GM18526 (cell line): ENCODE results near the gene ZBTB7C.

Experiments
- POLR2A ChIP-seq: IDR thresholded peaks from 3 replicates; pipeline ENCODE4 v1.6.1; 2011; ENCODE audit not compliant: insufficient read length; ENCODE audit errors: extremely low read depth

ZBTB7C gene

GRCh38 chr18:48163738-48164115, 245.5 kb downstream of the ZBTB7C start:
- no peak for TF ChIP-seq POLR2A

GRCh38 chr18:48162956-48163737, 246.0 kb downstream of the ZBTB7C start:
- TF ChIP-seq POLR2A: no peak

GRCh38 chr18:48161911-48162698, 247.1 kb downstream of the ZBTB7C start:
- no peak for TF ChIP-seq POLR2A

- no peak for TF ChIP-seq POLR2A
Measured at GRCh38 chr18:48161191-48161910, 247.8 kb downstream of the ZBTB7C start.

- no peak for TF ChIP-seq POLR2A
Measured at GRCh38 chr18:48160622-48161021, 248.6 kb downstream of the ZBTB7C start.

GRCh38 chr18:48159816-48160215, 249.4 kb downstream of the ZBTB7C start:
- TF ChIP-seq POLR2A: no peak

- TF ChIP-seq POLR2A: no peak
Measured at GRCh38 chr18:48158721-48159120, 250.5 kb downstream of the ZBTB7C start.

GRCh38 chr18:48157956-48158355, 251.2 kb downstream of the ZBTB7C start:
- no peak for TF ChIP-seq POLR2A

- TF ChIP-seq POLR2A: no peak
Measured at GRCh38 chr18:48155856-48156255, 253.3 kb downstream of the ZBTB7C start.

GRCh38 chr18:48154828-48155227, 254.4 kb downstream of the ZBTB7C start:
- no peak for TF ChIP-seq POLR2A

- no peak for TF ChIP-seq POLR2A
Measured at GRCh38 chr18:48153613-48154481, 255.3 kb downstream of the ZBTB7C start.

- no peak for TF ChIP-seq POLR2A
Measured at GRCh38 chr18:48152549-48152948, 256.6 kb downstream of the ZBTB7C start.

- no peak for TF ChIP-seq POLR2A
Measured at GRCh38 chr18:48151421-48152065, 257.6 kb downstream of the ZBTB7C start.

- no peak for TF ChIP-seq POLR2A
Measured at GRCh38 chr18:48149020-48149685, 260.0 kb downstream of the ZBTB7C start.
